ENCODE data around the gene MGA. TPM values are rescaled to one million over a fixed set of nuclear protein-coding genes. Genes with fewer than 3 reads are reported as not detected.

MGA gene
- total RNA-seq (22.7 and 48.8 TPM in 2 replicates), polyA plus RNA-seq (17.7 and 23.2 TPM in 2 replicates)

GRCh38 chr15:41660235-41661077, at the start of gene MGA:
MGA (plus strand) TSS chr15:41660405.
- DNase-seq (ENCODE audit: low read depth in 1 of 2, low spot score in 1 of 2) = peak; percentile 96 to 97
- peaks cover 8% of the 10 kb centered on the region for H3K27me3 ChIP-seq
- H3K4me3 ChIP-seq = peak within 1 kb of the TSS; percentile 37
- H3K27ac ChIP-seq = peak within 1 kb of the TSS; percentile 81
- peaks cover 21% of the 10 kb centered on the region for H3K4me1 ChIP-seq (ENCODE audit: low read depth)
- no peaks in the 10 kb centered on the region for H3K36me3 ChIP-seq
- H3K9me3 ChIP-seq (ENCODE audit: low read depth) = no peaks in the 10 kb centered on the region
- TF ChIP-seq, protein P1, sequence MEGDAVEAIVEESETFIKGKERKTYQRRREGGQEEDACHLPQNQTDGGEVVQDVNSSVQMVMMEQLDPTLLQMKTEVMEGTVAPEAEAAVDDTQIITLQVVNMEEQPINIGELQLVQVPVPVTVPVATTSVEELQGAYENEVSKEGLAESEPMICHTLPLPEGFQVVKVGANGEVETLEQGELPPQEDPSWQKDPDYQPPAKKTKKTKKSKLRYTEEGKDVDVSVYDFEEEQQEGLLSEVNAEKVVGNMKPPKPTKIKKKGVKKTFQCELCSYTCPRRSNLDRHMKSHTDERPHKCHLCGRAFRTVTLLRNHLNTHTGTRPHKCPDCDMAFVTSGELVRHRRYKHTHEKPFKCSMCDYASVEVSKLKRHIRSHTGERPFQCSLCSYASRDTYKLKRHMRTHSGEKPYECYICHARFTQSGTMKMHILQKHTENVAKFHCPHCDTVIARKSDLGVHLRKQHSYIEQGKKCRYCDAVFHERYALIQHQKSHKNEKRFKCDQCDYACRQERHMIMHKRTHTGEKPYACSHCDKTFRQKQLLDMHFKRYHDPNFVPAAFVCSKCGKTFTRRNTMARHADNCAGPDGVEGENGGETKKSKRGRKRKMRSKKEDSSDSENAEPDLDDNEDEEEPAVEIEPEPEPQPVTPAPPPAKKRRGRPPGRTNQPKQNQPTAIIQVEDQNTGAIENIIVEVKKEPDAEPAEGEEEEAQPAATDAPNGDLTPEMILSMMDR (IDR thresholded peaks at IDR 0.05; ENCODE audit: low read depth, low read length) = peak; percentile 16

DNA sequence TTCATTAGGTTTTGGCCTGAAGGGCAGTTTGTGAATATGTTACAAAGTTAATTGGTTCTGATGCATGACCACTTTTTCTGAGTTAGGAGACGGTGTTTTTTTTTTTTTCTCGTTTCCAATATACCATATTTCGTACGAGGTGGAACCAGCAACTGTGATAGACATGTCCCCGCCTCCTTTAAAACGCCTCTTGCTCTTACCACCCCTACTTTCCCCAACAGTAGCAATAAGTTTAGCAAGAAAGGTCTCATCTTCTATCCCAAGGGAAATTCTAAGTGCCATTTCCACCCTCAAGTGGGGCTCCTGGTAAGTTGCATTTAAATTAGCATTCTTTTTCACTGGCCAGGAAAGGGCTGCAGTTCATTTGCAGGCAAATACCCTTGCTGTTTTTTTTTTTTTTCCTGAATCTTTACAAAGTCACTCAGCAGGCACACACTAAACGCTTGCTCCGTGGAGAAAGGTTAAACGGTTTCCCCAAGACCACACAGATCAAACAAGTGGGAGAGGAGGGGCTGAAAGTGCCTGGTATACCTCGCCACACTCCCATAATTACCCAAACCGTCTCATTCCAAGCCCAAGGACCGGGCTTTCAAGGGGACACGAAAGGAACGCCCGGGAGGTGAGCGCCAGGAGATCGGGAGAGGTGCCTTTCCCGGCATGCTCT, 39.5 kb upstream of the MGA start:
- TF ChIP-seq, protein P1 (IDR thresholded peaks at IDR 0.05; ENCODE audit: low read depth, low read length) = no peak
- DNase-seq (ENCODE audit: low read depth in 1 of 2, low spot score in 1 of 2) = no peak
- Histone ChIP-seq H3K4me3 (peak overlapping the region; percentile 36), H3K27me3 (no peaks in the 10 kb centered on the region), H3K4me1 (ENCODE audit: low read depth) (no peaks in the 10 kb centered on the region), H3K9me3 (ENCODE audit: low read depth) (no peaks in the 10 kb centered on the region), H3K27ac (no peak overlapping the region), H3K36me3 (no peaks in the 10 kb centered on the region)

- Histone ChIP-seq H3K4me1 (ENCODE audit: low read depth) (no peaks in the 10 kb centered on the region), H3K36me3 (no peaks in the 10 kb centered on the region), H3K27me3 (no peaks in the 10 kb centered on the region), H3K9me3 (ENCODE audit: low read depth) (no peaks in the 10 kb centered on the region), H3K27ac (no peak overlapping the region), H3K4me3 (peak overlapping the region; percentile 36)
- TF ChIP-seq, protein P1 (IDR thresholded peaks at IDR 0.05; ENCODE audit: low read depth, low read length) = no peak
- peak; percentile 83 to 94 for DNase-seq (ENCODE audit: low read depth in 1 of 2, low spot score in 1 of 2)
Observed at GRCh38 chr15:41621200-41622193, 38.7 kb upstream of the MGA start.

DNA sequence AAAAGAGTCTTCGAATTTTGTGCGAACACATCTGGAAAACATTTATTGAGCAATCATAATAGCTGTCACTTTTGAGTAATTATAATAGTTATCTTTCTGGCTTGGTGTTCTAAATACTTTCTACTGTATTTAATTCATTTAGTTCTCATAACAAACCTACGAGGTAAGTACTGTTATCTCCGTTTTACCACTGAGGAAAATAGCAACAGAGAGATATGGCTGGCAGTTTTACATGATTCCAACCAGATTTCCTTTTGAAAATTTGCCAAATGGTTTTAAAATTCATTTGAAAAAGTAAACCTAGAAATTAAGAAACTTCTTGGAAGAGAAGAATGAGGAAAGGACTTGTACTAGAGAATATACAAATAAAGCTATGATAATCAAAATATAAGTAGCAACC, 37.3 kb upstream of the MGA start:
- Histone ChIP-seq H3K4me3 (no peak overlapping the region), H3K4me1 (ENCODE audit: low read depth) (no peaks in the 10 kb centered on the region), H3K27me3 (no peaks in the 10 kb centered on the region), H3K27ac (no peak overlapping the region), H3K9me3 (ENCODE audit: low read depth) (no peaks in the 10 kb centered on the region), H3K36me3 (no peaks in the 10 kb centered on the region)
- TF ChIP-seq, protein P1 (IDR thresholded peaks at IDR 0.05; ENCODE audit: low read depth, low read length) = no peak
- peak in 1 of 2 donors; percentile 40 for DNase-seq (ENCODE audit: low read depth in 1 of 2, low spot score in 1 of 2)

DNA sequence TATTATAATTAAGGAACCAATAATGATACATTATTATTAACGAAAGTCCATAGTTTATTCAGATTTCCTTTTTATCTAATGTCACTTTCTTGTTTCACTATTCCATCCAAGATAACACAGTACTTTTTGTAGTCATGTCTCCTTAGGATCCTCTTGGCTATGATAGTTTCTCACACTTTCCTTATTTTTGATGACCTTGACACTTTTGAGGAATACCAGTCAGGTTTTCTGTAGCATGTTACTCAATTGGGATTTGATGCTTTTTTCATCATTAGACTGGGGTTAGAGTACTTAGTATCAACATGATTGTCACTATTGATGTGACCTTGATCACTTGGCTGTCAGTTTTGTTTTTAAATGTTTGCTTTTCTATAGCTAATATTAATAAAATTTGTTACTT, 33.0 kb upstream of the MGA start:
- Histone ChIP-seq H3K27ac (no peak overlapping the region), H3K27me3 (no peaks in the 10 kb centered on the region), H3K9me3 (ENCODE audit: low read depth) (no peaks in the 10 kb centered on the region), H3K36me3 (no peaks in the 10 kb centered on the region), H3K4me1 (ENCODE audit: low read depth) (peaks cover 11% of the 10 kb centered on the region), H3K4me3 (no peak overlapping the region)
- TF ChIP-seq, protein P1 (IDR thresholded peaks at IDR 0.05; ENCODE audit: low read depth, low read length) = no peak
- DNase-seq (ENCODE audit: low read depth in 1 of 2, low spot score in 1 of 2) = no peak

All from cardiac muscle cell (in vitro differentiated cells and primary cell).